ENCODE measurements around the gene DRC7. TPM values are rescaled to one million over a fixed set of nuclear protein-coding genes. Genes with fewer than 3 reads are reported as not detected.

DRC7 gene
- total and polyA plus RNA-seq, 10 donors, result 0.03 to 2.1 (median 0.15) TPM; not detected in 4

- Histone ChIP-seq H3K36me3 (peaks cover 0 to 91% (median 9%) of the 10 kb centered on the region in 6 donors), H3K27ac (peak overlapping the region in 1 of 8 donors; percentile 42), H3K9me3 (no peaks in the 10 kb centered on the region), H3K27me3 (replicated peaks in 1 of 7) (no peaks in the 10 kb centered on the region), H3K4me3 (no peak overlapping the region), H3K4me1 (peaks cover 0 to 22% (median 7%) of the 10 kb centered on the region in 6 donors)
- DNase-seq, result no peak
- intact Hi-C loops (cut with DNase I; ENCODE audit: low total_unique reads), result loop anchor here (10.0 kb wide), 2 partner anchors 105 to 245 kb away; partner anchors contain the start of genes USB1 and ZNF319
- WGBS, 5 donors, result 80 to 92% (median 86%) methylated on average over 18 to 21 of the region's 21 CpGs
- TF ChIP-seq POLR2AphosphoS5 (IDR thresholded peaks at IDR 0.05), result no peak
These were observed 65.1 kb downstream of the DRC7 start for GRCh38 chr16:57759541-57760356.

GRCh38 chr16:57760357-57761160 lies 66.0 kb downstream of the DRC7 start:
- H3K36me3 ChIP-seq, result peaks cover 0 to 89% (median 7%) of the 10 kb centered on the region in 6 donors
- H3K4me3 ChIP-seq, result no peak overlapping the region
- 87 to 93% (median 90%) methylated on average over 22 to 40 of the region's 40 CpGs for WGBS, 5 donors
- TF ChIP-seq POLR2A (IDR thresholded peaks at IDR 0.05), result no peak
- no peak for TF ChIP-seq POLR2AphosphoS5 (IDR thresholded peaks at IDR 0.05)
- TF ChIP-seq CTCF (IDR thresholded peaks at IDR 0.05 in 8 of 11, conservative IDR thresholded peaks at IDR 0.05 in 3 of 11), result no peak
- DNase-seq, result no peak
- intact Hi-C loops (cut with DNase I; ENCODE audit: low total_unique reads), result no loop called here
- no peak overlapping the region for H3K27ac ChIP-seq
- H3K9me3 ChIP-seq, result no peaks in the 10 kb centered on the region
- no peaks in the 10 kb centered on the region for H3K27me3 ChIP-seq (replicated peaks in 1 of 7)
- H3K4me1 ChIP-seq, result peaks cover 0 to 22% (median 7%) of the 10 kb centered on the region in 6 donors

- Histone ChIP-seq H3K27me3 (replicated peaks in 1 of 7) (no peaks in the 10 kb centered on the region), H3K27ac (no peak overlapping the region), H3K9me3 (no peaks in the 10 kb centered on the region), H3K4me1 (peaks cover 0 to 22% (median 7%) of the 10 kb centered on the region in 6 donors), H3K4me3 (no peak overlapping the region), H3K36me3 (peaks cover 0 to 89% (median 5%) of the 10 kb centered on the region in 6 donors)
- intact Hi-C loops (cut with DNase I; ENCODE audit: low total_unique reads), result no loop called here
- DNase-seq, result no peak
- WGBS, 5 donors, result 76 to 88% (median 81%) methylated on average over 7 to 9 of the region's 9 CpGs
- no peak for TF ChIP-seq POLR2AphosphoS5 (IDR thresholded peaks at IDR 0.05)
- no peak for TF ChIP-seq POLR2A (IDR thresholded peaks at IDR 0.05)
- TF ChIP-seq CTCF (IDR thresholded peaks at IDR 0.05 in 8 of 11, conservative IDR thresholded peaks at IDR 0.05 in 3 of 11), result no peak
These were observed 66.7 kb downstream of the DRC7 start for GRCh38 chr16:57761301-57761700.

GRCh38 chr16:57761957-57762356 lies 67.4 kb downstream of the DRC7 start:
- TF ChIP-seq POLR2A (IDR thresholded peaks at IDR 0.05) (no peak), POLR2AphosphoS5 (IDR thresholded peaks at IDR 0.05) (no peak), CTCF (IDR thresholded peaks at IDR 0.05 in 8 of 11, conservative IDR thresholded peaks at IDR 0.05 in 3 of 11) (no peak)
- Histone ChIP-seq H3K9me3 (no peaks in the 10 kb centered on the region), H3K36me3 (peaks cover 0 to 89% (median 2%) of the 10 kb centered on the region in 6 donors), H3K27me3 (replicated peaks in 1 of 7) (no peaks in the 10 kb centered on the region), H3K4me1 (peaks cover 0 to 19% (median 6%) of the 10 kb centered on the region in 6 donors), H3K4me3 (no peak overlapping the region), H3K27ac (no peak overlapping the region)
- no peak for DNase-seq
- intact Hi-C loops (cut with DNase I; ENCODE audit: low total_unique reads), result no loop called here
- WGBS, 5 donors, result 77 to 95% (median 91%) methylated on average over 11 to 12 of the region's 12 CpGs

All from spleen (tissue), 11 donors.